ENCODE measurements around the gene HOXD8. TPM values are rescaled to one million over a fixed set of nuclear protein-coding genes. Genes with fewer than 3 reads are reported as not detected.

The HOXD8 gene
- total RNA-seq, 6 donors from 2014 or later: 0.43 to 2.3 (median 0.74) TPM; not detected in 1

GRCh38 chr2:176098366-176099158 lies 30.9 kb upstream of the HOXD8 start:
- TF ChIP-seq EP300 (IDR thresholded peaks at IDR 0.05): no peak
- TF ChIP-seq, protein P1, sequence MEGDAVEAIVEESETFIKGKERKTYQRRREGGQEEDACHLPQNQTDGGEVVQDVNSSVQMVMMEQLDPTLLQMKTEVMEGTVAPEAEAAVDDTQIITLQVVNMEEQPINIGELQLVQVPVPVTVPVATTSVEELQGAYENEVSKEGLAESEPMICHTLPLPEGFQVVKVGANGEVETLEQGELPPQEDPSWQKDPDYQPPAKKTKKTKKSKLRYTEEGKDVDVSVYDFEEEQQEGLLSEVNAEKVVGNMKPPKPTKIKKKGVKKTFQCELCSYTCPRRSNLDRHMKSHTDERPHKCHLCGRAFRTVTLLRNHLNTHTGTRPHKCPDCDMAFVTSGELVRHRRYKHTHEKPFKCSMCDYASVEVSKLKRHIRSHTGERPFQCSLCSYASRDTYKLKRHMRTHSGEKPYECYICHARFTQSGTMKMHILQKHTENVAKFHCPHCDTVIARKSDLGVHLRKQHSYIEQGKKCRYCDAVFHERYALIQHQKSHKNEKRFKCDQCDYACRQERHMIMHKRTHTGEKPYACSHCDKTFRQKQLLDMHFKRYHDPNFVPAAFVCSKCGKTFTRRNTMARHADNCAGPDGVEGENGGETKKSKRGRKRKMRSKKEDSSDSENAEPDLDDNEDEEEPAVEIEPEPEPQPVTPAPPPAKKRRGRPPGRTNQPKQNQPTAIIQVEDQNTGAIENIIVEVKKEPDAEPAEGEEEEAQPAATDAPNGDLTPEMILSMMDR (IDR thresholded peaks at IDR 0.05): no peak
- no peak for TF ChIP-seq POLR2AphosphoS5 (IDR thresholded peaks at IDR 0.05)
- no peak for TF ChIP-seq POLR2A (IDR thresholded peaks at IDR 0.05)
- 9 to 36% methylated on average over 3 to 28 of the region's 35 CpGs for WGBS, 2 donors
- H3K27ac ChIP-seq: no peak overlapping the region
- H3K4me3 ChIP-seq: no peak overlapping the region
- H3K36me3 ChIP-seq: no peaks in the 10 kb centered on the region
- peaks cover 18 to 36% (median 21%) of the 10 kb centered on the region in 4 donors for H3K4me1 ChIP-seq
- H3K9me3 ChIP-seq: no peaks in the 10 kb centered on the region
- DNase-seq: no peak
- no peak for ATAC-seq (ENCODE audit: low FRiP score in 2 of 2)
- H3K27me3 ChIP-seq: peaks cover 0 to 90% (median 57%) of the 10 kb centered on the region in 4 donors

DNA sequence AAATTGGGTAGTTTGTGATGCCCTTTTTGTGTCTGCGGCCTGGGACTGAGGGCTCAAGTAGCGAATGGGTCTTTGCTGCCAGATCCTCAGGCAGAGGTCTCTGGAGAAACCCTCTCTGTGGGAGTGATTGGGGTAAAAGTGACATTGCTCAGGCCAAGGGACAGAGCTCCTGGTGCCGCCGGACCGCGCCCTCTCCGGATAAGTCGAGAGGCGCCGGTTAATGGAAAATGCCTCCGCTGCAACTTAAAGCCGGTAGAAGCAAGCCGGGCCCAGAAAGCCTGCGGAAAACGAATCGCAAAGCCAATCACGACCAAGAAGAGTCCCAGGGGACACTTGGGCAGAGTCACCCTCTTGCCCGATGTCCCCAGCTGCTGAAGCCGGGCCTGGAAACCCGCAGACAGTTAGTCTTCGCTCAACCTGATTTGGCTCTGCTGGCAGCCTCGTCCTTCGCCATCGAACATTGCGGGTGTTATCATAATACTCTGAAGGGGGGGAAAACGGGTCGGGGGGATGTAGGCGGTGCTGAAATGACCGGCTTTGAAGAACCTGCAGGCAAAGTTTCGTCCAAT lies 30.3 kb upstream of the HOXD8 start:
- TF ChIP-seq EP300 (IDR thresholded peaks at IDR 0.05): no peak
- TF ChIP-seq POLR2AphosphoS5 (IDR thresholded peaks at IDR 0.05): no peak
- TF ChIP-seq, protein P1 (IDR thresholded peaks at IDR 0.05): no peak
- TF ChIP-seq POLR2A (IDR thresholded peaks at IDR 0.05): no peak
- ATAC-seq (ENCODE audit: low FRiP score in 2 of 2): no peak
- Histone ChIP-seq H3K9me3 (no peaks in the 10 kb centered on the region), H3K4me3 (no peak overlapping the region), H3K36me3 (no peaks in the 10 kb centered on the region), H3K27me3 (peaks cover 0 to 90% (median 57%) of the 10 kb centered on the region in 4 donors), H3K27ac (no peak overlapping the region), H3K4me1 (peaks cover 18 to 38% (median 26%) of the 10 kb centered on the region in 4 donors)
- WGBS, 2 donors: 6 to 9% methylated on average over 16 to 30 of the region's 30 CpGs
- DNase-seq: no peak

GRCh38 chr2:176099728-176100546 lies 29.6 kb upstream of the HOXD8 start, which contains the start of gene HOXD12:
Gene HOXD12 (plus strand): TSS chr2:176099795. CDS start chr2:176099802, 7 bp downstream.
- TF ChIP-seq EP300 (IDR thresholded peaks at IDR 0.05) (no peak), POLR2AphosphoS5 (IDR thresholded peaks at IDR 0.05) (no peak), POLR2A (IDR thresholded peaks at IDR 0.05) (no peak)
- TF ChIP-seq, protein P1 (IDR thresholded peaks at IDR 0.05): no peak
- DNase-seq (peak in 1 of 2 donors; percentile 73), ATAC-seq (ENCODE audit: low FRiP score in 2 of 2) (no peak)
- no peak within 1 kb of the TSS for H3K4me3 ChIP-seq
- H3K36me3 ChIP-seq: no peaks in the 10 kb centered on the region
- peaks cover 0 to 90% (median 61%) of the 10 kb centered on the region in 4 donors for H3K27me3 ChIP-seq
- no peak within 1 kb of the TSS for H3K27ac ChIP-seq
- 0 to 7% methylated on average over 7 to 47 of the region's 70 CpGs for WGBS, 2 donors
- peaks cover 23 to 45% (median 30%) of the 10 kb centered on the region in 4 donors for H3K4me1 ChIP-seq
- no peaks in the 10 kb centered on the region for H3K9me3 ChIP-seq

DNA sequence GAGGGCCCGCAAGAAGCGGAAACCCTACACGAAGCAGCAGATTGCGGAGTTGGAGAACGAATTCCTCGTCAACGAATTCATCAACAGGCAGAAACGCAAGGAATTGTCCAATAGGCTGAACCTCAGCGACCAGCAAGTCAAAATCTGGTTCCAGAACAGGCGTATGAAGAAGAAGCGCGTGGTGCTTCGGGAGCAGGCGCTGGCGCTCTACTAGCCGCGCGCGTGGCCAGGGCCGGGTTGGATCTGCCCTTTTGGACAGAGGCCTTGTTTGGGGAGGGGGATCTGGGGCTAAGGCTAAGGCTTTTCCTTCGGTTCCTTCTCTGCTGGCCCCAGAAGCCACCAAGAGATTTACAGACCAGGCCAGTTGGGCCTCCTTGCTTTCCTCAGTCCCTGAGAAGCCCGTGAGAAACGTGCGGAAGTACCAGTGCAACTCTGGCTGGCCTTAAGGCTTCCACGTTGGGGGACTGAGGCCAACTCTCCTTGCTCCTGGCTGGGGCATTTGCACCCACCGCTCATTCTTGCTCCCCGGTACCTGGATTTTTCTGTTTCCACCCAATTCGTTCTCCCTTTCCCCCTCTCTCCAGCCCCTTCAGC lies 28.9 kb upstream of the HOXD8 start:
- peaks cover 0 to 91% (median 63%) of the 10 kb centered on the region in 4 donors for H3K27me3 ChIP-seq
- WGBS, 2 donors: 12% methylated on average over 14 to 28 of the region's 28 CpGs
- H3K9me3 ChIP-seq: no peaks in the 10 kb centered on the region
- no peaks in the 10 kb centered on the region for H3K36me3 ChIP-seq
- TF ChIP-seq POLR2AphosphoS5 (IDR thresholded peaks at IDR 0.05) (no peak), POLR2A (IDR thresholded peaks at IDR 0.05) (no peak), EP300 (IDR thresholded peaks at IDR 0.05) (no peak)
- TF ChIP-seq, protein P1 (IDR thresholded peaks at IDR 0.05): no peak
- no peak overlapping the region for H3K27ac ChIP-seq
- H3K4me3 ChIP-seq: no peak overlapping the region
- H3K4me1 ChIP-seq: peaks cover 23 to 49% (median 30%) of the 10 kb centered on the region in 4 donors
- no peak for DNase-seq
- no peak for ATAC-seq (ENCODE audit: low FRiP score in 2 of 2)

Measured in upper lobe of left lung (tissue), 6 donors.